Lung (tissue), 12 donors: ENCODE measurements around the gene ADAP1. TPM values are rescaled to one million over a fixed set of nuclear protein-coding genes. Genes with fewer than 3 reads are reported as not detected.

Experiments
- ATAC-seq: fragments of 200-7000 bp; cut with Tn5 transposase; one replicate; pipeline ENCODE4 v1.9.1; 2020; ENCODE audit warnings: moderate number of reproducible peaks; ENCODE audit not compliant: insufficient read depth, low FRiP score
- DNase-seq, 3 donors: peaks; one replicate each; pipeline ENCODE4 v3.0.0-alpha.2; 2013 to 2017
- H3K27ac ChIP-seq, 2 donors: one replicate each; pipeline ENCODE4 v1.5.1; 2013; ENCODE audit warnings: mild to moderate bottlenecking in 2 of 2, moderate library complexity in 2 of 2, control low read depth in 1 of 2, inconsistent platforms in 1 of 2, low read depth in 1 of 2, low read length in 1 of 2
- H3K27me3 ChIP-seq, 3 donors: one replicate each; pipeline ENCODE4 v1.5.1; 2013; ENCODE audit warnings: low read length in 2 of 3; ENCODE audit not compliant: control insufficient read depth in 3 of 3, insufficient read depth in 3 of 3
- H3K36me3 ChIP-seq, 4 donors: one replicate each; pipeline ENCODE4 v1.5.1; 2013; ENCODE audit warnings: low read length in 4 of 4, mild to moderate bottlenecking in 1 of 4, moderate library complexity in 1 of 4; ENCODE audit not compliant: control insufficient read depth in 4 of 4, insufficient read depth in 4 of 4
- H3K4me1 ChIP-seq, 5 donors: one replicate each; pipeline ENCODE4 v1.5.1; 2013; ENCODE audit warnings: low read length in 5 of 5, mild to moderate bottlenecking in 2 of 5, moderate library complexity in 1 of 5; ENCODE audit not compliant: control insufficient read depth in 5 of 5, insufficient read depth in 5 of 5
- H3K4me3 ChIP-seq: one replicate; pipeline ENCODE4 v1.5.1; 2013; ENCODE audit warnings: mild to moderate bottlenecking, control low read depth, moderate library complexity
- H3K9ac ChIP-seq, 2 donors: one replicate each; pipeline ENCODE4 v1.5.1; 2013; ENCODE audit warnings: low read length in 2 of 2, control low read depth in 1 of 2; ENCODE audit not compliant: insufficient read depth in 1 of 2
- H3K9me3 ChIP-seq, 4 donors: one replicate each; pipeline ENCODE4 v1.5.1; 2013; ENCODE audit warnings: low read length in 3 of 4, mild to moderate bottlenecking in 1 of 4, moderate library complexity in 1 of 4; ENCODE audit not compliant: control insufficient read depth in 4 of 4, insufficient read depth in 3 of 4
- WGBS, 2 donors: extraction: QIAGEN DNeasy Blood & Tissue Kit; methylation state at CpG; one replicate each; pipeline ENCODE4 v1.1.7; 2013; 5-methylcytosine and 5-hydroxymethylcytosine counted together
- polyA plus RNA-seq, 2 donors: library from polyadenylated mRNA; stranded (reverse); fragments of 200-250 nt; gene quantifications; one replicate each; pipeline ENCODE4 v1.2.1, GENCODE V29; 2013
- total RNA-seq, 2 donors: library from RNA; depleted of rRNA in 1 of 2; stranded (reverse); fragments of >200 nt in 1 of 2; gene quantifications; one replicate each; pipeline ENCODE4 v1.2.1, GENCODE V29; 2014 to 2021
- TF ChIP-seq, protein P1 (sequence below): IDR thresholded peaks from 2 replicates; pipeline ENCODE4 v1.5.1; 2012; ENCODE audit warnings: mild to moderate bottlenecking; ENCODE audit errors: control extremely low read depth, extremely low read depth
- donor health status: control.
- donor health status: control.
- donor health status: Bipolar disorder and iron deficiency.
- donor health status: healthy.
- donor health status: DM: yes; HTN: yes; CAD: no.

Gene ADAP1
- total and polyA plus RNA-seq, 4 donors: 11.5 to 39.0 (median 32.6) TPM

DNA sequence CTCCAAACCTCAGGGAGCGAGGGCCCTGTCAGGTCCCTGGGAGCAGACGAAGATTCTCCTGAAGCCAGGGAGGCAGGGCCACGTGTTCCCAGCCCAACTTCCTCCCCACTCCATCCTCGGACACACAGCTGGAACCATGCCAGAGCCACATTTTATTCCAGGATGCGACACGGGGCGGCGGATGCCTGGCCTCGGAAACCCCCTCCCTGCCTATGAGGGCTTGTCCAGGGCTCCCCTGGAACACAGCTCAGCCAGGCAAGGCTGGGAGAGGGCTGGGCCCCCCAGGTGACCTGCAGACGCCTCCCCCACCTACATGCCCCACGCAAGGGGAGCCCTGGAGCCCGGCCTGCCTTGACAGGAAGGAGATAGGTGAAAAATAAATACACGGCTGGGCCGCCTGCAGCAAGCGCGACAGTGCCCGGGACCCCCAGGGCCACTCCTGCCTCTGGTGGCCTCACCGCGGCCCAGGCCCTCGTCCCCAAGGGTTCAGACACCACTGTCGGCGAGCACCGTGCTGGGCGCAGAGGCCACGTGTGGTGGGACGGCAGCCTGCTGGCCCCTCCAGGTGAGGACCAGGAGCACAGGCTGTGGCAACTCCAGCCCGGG lies 56.6 kb downstream of the ADAP1 start:
- TF ChIP-seq, protein P1, sequence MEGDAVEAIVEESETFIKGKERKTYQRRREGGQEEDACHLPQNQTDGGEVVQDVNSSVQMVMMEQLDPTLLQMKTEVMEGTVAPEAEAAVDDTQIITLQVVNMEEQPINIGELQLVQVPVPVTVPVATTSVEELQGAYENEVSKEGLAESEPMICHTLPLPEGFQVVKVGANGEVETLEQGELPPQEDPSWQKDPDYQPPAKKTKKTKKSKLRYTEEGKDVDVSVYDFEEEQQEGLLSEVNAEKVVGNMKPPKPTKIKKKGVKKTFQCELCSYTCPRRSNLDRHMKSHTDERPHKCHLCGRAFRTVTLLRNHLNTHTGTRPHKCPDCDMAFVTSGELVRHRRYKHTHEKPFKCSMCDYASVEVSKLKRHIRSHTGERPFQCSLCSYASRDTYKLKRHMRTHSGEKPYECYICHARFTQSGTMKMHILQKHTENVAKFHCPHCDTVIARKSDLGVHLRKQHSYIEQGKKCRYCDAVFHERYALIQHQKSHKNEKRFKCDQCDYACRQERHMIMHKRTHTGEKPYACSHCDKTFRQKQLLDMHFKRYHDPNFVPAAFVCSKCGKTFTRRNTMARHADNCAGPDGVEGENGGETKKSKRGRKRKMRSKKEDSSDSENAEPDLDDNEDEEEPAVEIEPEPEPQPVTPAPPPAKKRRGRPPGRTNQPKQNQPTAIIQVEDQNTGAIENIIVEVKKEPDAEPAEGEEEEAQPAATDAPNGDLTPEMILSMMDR: no peak
- WGBS, 2 donors: 68 to 79% methylated on average over 27 of the region's 27 CpGs
- peak; percentile 71 to 83 (median 74) for DNase-seq
- peaks cover 0 to 57% (median 9%) of the 10 kb centered on the region in 4 donors for H3K36me3 ChIP-seq
- H3K27ac ChIP-seq: no peak overlapping the region
- H3K27me3 ChIP-seq: no peaks in the 10 kb centered on the region
- H3K4me1 ChIP-seq: peaks cover 0 to 14% (median 5%) of the 10 kb centered on the region in 5 donors
- no peak overlapping the region for H3K9ac ChIP-seq
- peaks cover 0 to 2% (median 0%) of the 10 kb centered on the region in 4 donors for H3K9me3 ChIP-seq
- no peak for ATAC-seq
- no peak overlapping the region for H3K4me3 ChIP-seq

DNA sequence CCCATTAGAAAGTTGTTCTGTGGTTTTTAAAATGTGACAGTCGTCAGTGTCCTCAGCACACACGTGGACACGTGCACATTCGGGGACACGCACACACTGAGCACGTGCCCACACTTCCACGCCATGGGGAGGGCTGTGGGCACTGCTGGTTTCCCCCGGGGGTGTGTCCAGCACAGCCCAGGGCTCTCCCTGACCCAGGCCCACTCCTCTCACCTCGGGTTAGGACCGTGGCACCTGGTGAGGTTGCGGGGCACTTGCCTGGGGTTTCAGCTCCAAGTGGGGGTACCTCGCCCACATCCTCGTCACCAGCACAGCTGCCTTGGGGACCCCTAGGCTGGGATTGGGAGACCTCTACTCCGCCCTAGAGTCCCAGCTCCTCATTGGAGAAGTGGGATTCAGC lies 57.4 kb downstream of the ADAP1 start:
- WGBS, 2 donors: 91 to 92% methylated on average over 14 of the region's 14 CpGs
- H3K4me1 ChIP-seq: peaks cover 0 to 14% (median 5%) of the 10 kb centered on the region in 5 donors
- H3K27ac ChIP-seq: no peak overlapping the region
- H3K9ac ChIP-seq: no peak overlapping the region
- TF ChIP-seq, protein P1: no peak
- H3K9me3 ChIP-seq: peaks cover 0 to 2% (median 0%) of the 10 kb centered on the region in 4 donors
- ATAC-seq (no peak), DNase-seq (no peak)
- H3K36me3 ChIP-seq: peaks cover 6 to 65% (median 10%) of the 10 kb centered on the region in 4 donors
- no peaks in the 10 kb centered on the region for H3K27me3 ChIP-seq
- H3K4me3 ChIP-seq: no peak overlapping the region

DNA sequence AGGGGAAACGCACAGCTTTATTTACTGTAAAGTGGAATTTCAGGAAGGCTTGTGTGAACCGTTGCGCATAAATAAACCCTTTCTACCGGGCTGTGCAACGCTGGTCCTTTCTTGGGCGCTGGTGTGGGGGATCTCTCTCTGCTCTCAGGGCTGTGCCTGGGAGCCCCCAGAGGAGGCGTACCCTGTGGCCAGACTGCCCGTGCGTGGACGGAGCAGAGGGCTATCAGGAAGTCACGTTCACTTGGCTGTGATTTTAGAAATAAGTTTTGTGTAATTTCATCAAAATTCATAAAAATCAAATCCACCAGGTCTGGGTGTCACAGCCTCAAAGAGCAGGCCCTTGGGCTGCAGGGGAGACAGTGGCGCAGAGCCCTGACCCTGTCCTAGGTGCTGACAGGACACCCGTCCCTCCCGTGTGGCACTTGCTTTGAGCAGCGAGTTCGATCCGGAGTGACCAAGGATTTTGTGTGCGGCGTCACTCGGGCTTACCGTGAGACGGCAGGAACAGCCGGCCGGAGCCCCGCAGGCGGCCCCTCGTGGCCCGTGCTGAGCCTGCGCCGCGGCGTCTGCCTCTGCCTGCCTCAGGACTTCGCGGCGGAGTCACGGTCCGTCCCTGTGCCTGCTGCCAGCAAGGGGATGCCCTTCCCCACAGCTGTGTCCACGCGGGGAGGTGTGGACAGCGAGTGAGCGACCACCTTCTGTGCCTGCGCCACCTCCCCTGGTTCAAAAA lies 58.0 kb downstream of the ADAP1 start:
- DNase-seq (no peak), ATAC-seq (no peak)
- H3K36me3 ChIP-seq: peaks cover 9 to 71% (median 11%) of the 10 kb centered on the region in 4 donors
- H3K9me3 ChIP-seq: peaks cover 0 to 2% (median 0%) of the 10 kb centered on the region in 4 donors
- no peaks in the 10 kb centered on the region for H3K27me3 ChIP-seq
- H3K27ac ChIP-seq: no peak overlapping the region
- TF ChIP-seq, protein P1: no peak
- no peak overlapping the region for H3K9ac ChIP-seq
- H3K4me1 ChIP-seq: peaks cover 0 to 14% (median 5%) of the 10 kb centered on the region in 5 donors
- H3K4me3 ChIP-seq: no peak overlapping the region
- 94 to 95% methylated on average over 42 of the region's 42 CpGs for WGBS, 2 donors
